ENCODE results near the gene KAT7. TPM values are rescaled to one million over a fixed set of nuclear protein-coding genes. Genes with fewer than 3 reads are reported as not detected.
"Not testable (repeated sequence)": the region's sequence is repeated elsewhere in the genome, so short reads cannot be mapped to it uniquely, and the experiment has no call there.

Gene KAT7
- total and polyA plus RNA-seq, 9 donors, result 18.4 to 76.6 (median 62.8) TPM

GRCh38 chr17:49825645-49826044 lies 37.2 kb downstream of the KAT7 start:
- no peak for DNase-seq
- H3K36me3 ChIP-seq, result no peaks in the 10 kb centered on the region
- 45 to 91% (median 69%) methylated on average over 2 of the region's 2 CpGs for WGBS, 3 donors
- intact Hi-C loops (cut with DNase I), result loop anchor here in 1 of 4 donors (5.0 kb wide), 1 partner anchor 247 kb away; no protein-coding TSS in a partner anchor
- H3K9me3 ChIP-seq, result no peaks in the 10 kb centered on the region
- no peaks in the 10 kb centered on the region for H3K27me3 ChIP-seq
- TF ChIP-seq POLR2A (IDR thresholded peaks at IDR 0.05), result no peak
- TF ChIP-seq EP300 (IDR thresholded peaks at IDR 0.05), result no peak
- no peak for TF ChIP-seq CTCF (IDR thresholded peaks at IDR 0.05)
- H3K4me3 ChIP-seq, result no peak overlapping the region
- H3K4me1 ChIP-seq (ENCODE audit: insufficient read depth), result peaks cover 1% of the 10 kb centered on the region
- no peak overlapping the region for H3K27ac ChIP-seq

- not testable (repeated sequence) for H3K9me3 ChIP-seq; H3K27ac ChIP-seq; H3K36me3 ChIP-seq; H3K4me3 ChIP-seq; H3K4me1 ChIP-seq (ENCODE audit: insufficient read depth); H3K27me3 ChIP-seq; DNase-seq
- 41 to 61% (median 41%) methylated on average over 2 of the region's 2 CpGs for WGBS, 3 donors
- intact Hi-C loops (cut with DNase I), result loop anchor here in 1 of 4 donors (5.0 kb wide), 1 partner anchor 244 kb away; no protein-coding TSS in a partner anchor
These were observed 39.8 kb downstream of the KAT7 start for GRCh38 chr17:49828325-49828724.

GRCh38 chr17:49829026-49829425 lies 40.5 kb downstream of the KAT7 start:
- no peak for DNase-seq
- Histone ChIP-seq H3K36me3 (no peaks in the 10 kb centered on the region), H3K27me3 (no peaks in the 10 kb centered on the region), H3K4me3 (no peak overlapping the region), H3K9me3 (no peaks in the 10 kb centered on the region), H3K27ac (no peak overlapping the region), H3K4me1 (ENCODE audit: insufficient read depth) (peaks cover 4% of the 10 kb centered on the region)
- intact Hi-C loops (cut with DNase I), result loop anchor here in 1 of 4 donors (5.0 kb wide), 1 partner anchor 243 kb away; no protein-coding TSS in a partner anchor
- 78 to 88% (median 81%) methylated on average over 2 of the region's 2 CpGs for WGBS, 3 donors
- TF ChIP-seq CTCF (IDR thresholded peaks at IDR 0.05), result no peak
- no peak for TF ChIP-seq POLR2A (IDR thresholded peaks at IDR 0.05)
- no peak for TF ChIP-seq EP300 (IDR thresholded peaks at IDR 0.05)

- TF ChIP-seq CTCF (IDR thresholded peaks at IDR 0.05), result no peak
- TF ChIP-seq EP300 (IDR thresholded peaks at IDR 0.05), result no peak
- TF ChIP-seq POLR2A (IDR thresholded peaks at IDR 0.05), result no peak
- intact Hi-C loops (cut with DNase I), result no loop called here
- Histone ChIP-seq H3K36me3 (no peaks in the 10 kb centered on the region), H3K9me3 (no peaks in the 10 kb centered on the region), H3K4me1 (ENCODE audit: insufficient read depth) (peaks cover 4% of the 10 kb centered on the region), H3K27ac (no peak overlapping the region), H3K4me3 (no peak overlapping the region), H3K27me3 (no peaks in the 10 kb centered on the region)
- DNase-seq, result no peak
- WGBS, 3 donors, result 2 to 6% (median 6%) methylated on average over 1 of the region's 1 CpG
These were observed 42.1 kb downstream of the KAT7 start for GRCh38 chr17:49830605-49831004.

- no peak for TF ChIP-seq POLR2A (IDR thresholded peaks at IDR 0.05)
- TF ChIP-seq CTCF (IDR thresholded peaks at IDR 0.05), result no peak
- no peak for TF ChIP-seq EP300 (IDR thresholded peaks at IDR 0.05)
- Histone ChIP-seq H3K4me3 (no peak overlapping the region), H3K27ac (no peak overlapping the region), H3K36me3 (no peaks in the 10 kb centered on the region), H3K27me3 (no peaks in the 10 kb centered on the region), H3K9me3 (no peaks in the 10 kb centered on the region), H3K4me1 (ENCODE audit: insufficient read depth) (peaks cover 4% of the 10 kb centered on the region)
- DNase-seq, result no peak
- 52 to 64% (median 55%) methylated on average over 7 of the region's 7 CpGs for WGBS, 3 donors
- intact Hi-C loops (cut with DNase I), result no loop called here
These were observed 44.5 kb downstream of the KAT7 start for GRCh38 chr17:49832840-49833599.

All from ovary (tissue), 9 donors.